Hypothalamus (tissue), 51 donors: Measurements from ENCODE around the gene MICALL2.
A peak's percentile ranks its signal among the peaks of the same experiment; 100 is the strongest.

Experiments
- DNase-seq, 51 donors: peaks; one replicate each; lab custom pipeline; 2025; lab: John Stamatoyannopoulos, UW

MICALL2 gene

DNA sequence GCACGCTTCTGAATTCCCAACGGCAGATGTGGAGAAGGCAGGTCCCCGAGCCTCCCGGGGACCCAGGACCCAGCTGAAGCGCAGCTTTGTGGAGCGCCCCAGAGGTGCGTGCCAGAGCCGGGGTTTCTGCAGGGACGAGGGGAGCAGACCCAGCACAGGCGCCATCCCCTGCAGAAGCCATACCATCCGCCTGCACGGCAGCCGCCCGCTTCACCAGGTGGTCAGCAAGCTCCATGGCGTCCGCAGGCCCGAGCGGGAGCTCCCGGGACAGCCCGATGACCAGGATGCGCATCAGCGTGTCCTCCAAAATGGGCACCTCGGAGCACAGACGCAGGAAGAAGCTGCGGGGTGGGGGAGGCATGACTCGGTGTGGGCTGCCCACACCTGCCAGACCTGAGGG, 34.3 kb upstream of the MICALL2 start:
- no peak for DNase-seq

GRCh38 chr7:1493129-1493528, 33.9 kb upstream of the MICALL2 start:
- no peak for DNase-seq

DNA sequence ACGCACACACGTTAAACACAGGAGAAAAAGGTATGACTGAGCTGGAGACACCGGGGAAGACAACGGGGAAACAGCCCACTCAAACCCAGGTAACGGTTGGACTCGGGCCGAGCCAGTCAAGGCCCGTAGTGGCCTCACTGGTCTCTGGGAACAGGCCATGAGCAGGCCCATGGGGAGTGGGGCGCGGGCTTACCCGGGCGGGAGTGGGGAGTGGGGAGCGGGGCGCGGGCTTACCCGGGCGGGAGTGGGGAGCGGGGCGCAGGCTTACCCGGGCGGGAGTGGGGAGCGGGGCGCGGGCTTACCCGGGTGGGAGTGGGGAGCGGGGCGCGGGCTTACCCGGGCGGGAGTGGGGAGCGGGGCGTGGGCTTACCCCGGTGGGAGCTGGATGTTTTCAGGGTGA, 33.4 kb upstream of the MICALL2 start:
- no peak for DNase-seq

- no peak for DNase-seq
These were observed 33.0 kb upstream of the MICALL2 start for GRCh38 chr7:1492221-1492620.

GRCh38 chr7:1490837-1491236, 31.6 kb upstream of the MICALL2 start:
- DNase-seq = no peak

GRCh38 chr7:1489336-1489735, 30.1 kb upstream of the MICALL2 start:
- DNase-seq = no peak

- no peak for DNase-seq
These were observed 28.7 kb upstream of the MICALL2 start for GRCh38 chr7:1488016-1488415.

DNA sequence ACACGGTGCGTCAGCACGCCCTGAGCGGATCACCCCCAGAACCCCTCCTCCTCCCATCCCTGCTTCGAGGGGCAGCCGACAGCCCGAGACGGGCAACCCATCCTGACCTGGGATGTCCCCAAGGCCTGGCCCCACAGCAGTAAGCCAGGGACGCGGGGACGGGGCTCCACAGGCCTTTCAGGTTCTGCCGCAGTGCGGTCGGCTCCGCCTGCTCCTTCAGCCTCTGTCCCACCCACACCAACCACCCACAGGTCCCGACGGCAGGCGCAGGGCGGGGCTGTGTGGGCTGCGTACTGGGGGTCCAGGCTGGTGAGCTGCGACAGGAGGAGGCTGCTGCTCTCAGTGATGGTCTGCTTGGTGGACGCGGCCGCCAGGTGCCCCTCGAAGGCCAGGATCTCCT, 28.2 kb upstream of the MICALL2 start:
- DNase-seq = no peak

GRCh38 chr7:1486571-1486970, 27.3 kb upstream of the MICALL2 start:
- DNase-seq = no peak

GRCh38 chr7:1485156-1485555, 25.9 kb upstream of the MICALL2 start:
- DNase-seq = no peak

DNA sequence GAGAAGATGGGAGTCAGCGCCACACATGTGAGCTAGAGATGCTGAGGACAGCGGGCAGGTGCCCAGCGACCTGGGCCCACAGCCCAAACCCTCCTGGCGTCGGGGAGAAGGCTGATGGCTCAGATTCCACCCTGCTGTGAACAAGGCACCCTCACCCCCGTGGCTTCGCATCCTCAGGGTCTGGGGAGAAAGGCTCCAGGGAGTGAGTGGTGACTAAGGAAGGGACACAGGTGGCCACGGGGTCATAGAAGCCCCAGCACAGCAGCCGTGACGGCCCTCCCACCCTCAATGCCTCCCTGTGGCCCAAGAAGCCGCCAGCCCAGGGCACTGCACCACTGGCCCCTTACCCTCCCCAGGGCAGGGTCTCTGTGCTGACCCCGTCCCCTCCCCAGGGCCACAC, 25.3 kb upstream of the MICALL2 start:
- DNase-seq = no peak

- no peak for DNase-seq
These were observed 24.6 kb upstream of the MICALL2 start for GRCh38 chr7:1483536-1484505.

DNA sequence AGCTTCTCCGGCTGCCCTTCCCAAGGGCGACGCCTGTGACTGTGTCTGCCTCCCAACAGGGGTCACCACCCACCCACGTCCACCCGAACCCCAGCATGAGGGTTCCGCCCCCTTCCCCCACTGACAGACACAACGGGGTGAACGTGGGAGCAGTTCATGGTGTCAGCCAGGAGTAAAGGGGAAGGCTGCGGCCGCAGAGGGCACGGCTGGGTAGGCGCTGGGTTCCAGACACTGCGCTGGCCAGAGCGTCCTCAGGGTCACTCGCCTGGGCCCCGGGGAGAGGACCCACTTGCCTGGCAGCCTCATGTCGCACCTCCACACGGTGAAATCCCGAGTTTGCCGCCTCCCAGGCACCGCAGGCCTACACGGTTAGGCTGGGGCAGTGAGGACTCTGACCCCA, 23.8 kb upstream of the MICALL2 start:
- no peak for DNase-seq

- no peak for DNase-seq
These were observed 22.0 kb upstream of the MICALL2 start for GRCh38 chr7:1481300-1481699.

- DNase-seq = no peak
These were observed 21.4 kb upstream of the MICALL2 start for GRCh38 chr7:1480670-1481069.

DNA sequence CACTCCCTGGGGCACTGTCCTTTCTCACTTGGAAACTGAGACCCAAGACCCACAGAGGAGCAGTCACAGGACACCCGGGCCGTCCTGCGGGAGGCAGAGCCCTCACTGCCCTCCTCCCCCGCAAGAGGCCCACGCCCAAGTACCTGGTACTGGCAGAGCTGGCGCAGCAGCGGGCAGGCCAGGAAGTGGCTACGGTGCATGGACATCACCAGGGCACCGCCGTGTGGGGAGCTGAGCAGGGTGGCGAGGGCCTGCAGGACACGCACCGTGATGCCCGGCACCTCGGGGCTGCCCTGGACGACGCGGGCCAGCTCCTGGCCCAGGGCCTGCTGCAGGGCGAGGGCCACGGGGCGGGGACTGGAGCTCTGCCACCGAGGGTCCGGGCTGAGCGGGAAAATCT, 20.0 kb upstream of the MICALL2 start:
- no peak for DNase-seq

DNA sequence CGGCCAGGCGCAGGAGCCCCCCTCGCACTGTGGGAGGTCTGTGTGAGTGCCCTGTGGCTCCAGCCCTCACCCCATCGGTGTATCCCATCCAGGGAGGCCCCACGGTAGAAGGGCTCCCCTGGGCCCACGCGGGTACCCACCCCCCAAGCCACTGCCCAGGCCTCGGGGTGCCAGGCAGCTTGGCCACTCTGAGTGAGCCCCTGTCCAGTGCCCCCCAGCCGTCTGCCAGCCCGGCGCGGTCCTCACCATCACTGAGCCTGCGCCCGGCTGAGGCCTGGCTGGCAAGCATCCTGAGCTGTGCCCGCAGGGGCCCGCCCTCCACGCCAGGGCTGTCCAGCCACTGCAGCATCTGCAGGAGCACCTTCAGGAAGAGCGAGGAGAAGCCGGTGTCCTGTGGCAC, 19.2 kb upstream of the MICALL2 start:
- DNase-seq = no peak

DNA sequence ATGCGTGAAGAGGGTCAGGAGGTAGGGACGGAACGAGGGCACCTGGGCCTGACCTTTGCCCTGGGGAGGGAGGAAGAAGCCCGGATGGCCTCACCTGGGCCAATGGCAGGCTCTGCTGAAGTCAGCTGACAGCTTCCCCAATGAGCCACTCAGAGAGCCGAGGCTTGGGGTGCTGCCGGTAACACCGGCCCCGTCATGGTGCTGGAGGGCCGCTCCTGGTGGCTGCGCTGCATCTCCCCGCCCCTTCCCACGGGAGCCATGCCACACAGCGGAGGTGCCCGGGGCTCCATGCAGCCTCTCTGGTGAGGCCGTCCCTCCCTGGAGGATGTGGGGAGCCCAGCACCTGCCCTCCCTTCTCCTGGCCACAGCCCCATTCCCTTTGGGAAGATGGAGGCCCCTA, 17.6 kb upstream of the MICALL2 start:
- DNase-seq = no peak

- no peak for DNase-seq
These were observed 16.7 kb upstream of the MICALL2 start for GRCh38 chr7:1475991-1476390.

DNA sequence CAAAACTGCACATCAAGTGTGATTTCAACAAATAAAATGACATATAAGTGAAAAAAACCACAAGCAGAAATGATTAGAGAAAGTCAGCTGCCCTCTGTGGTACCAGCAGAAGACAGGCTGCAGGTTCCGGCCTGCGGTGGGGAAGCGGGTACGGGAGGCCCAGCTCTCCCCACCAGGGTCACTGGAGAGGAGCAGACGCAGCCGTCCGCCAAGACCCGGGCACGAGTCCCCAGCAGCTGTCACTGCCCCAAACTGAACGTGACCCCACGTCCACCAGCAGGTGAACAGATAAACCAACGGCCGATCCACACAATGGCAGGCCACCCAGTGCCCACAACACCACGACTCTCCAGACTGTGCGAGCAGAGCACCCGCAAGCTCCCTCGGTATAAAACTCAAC, 16.1 kb upstream of the MICALL2 start:
- DNase-seq = no peak

GRCh38 chr7:1474736-1475135, 15.5 kb upstream of the MICALL2 start:
- no peak for DNase-seq

- DNase-seq = peak in 49 of 51 donors; percentile 13 to 91 (median 65)
These were observed 14.7 kb upstream of the MICALL2 start for GRCh38 chr7:1473864-1474512.
